Common myeloid progenitor, CD34-positive (primary cell): ENCODE measurements around the gene MAMDC2.

Experiments used
- CTCF ChIA-PET: fragments of 350-600 bp; sonication (Branson Sonifier 250); formaldehyde crosslinking; loops from one replicate; lab custom pipeline; 2021; ENCODE audit warnings: antibody characterized with exemption; lab: Charles Lee
- POLR2A ChIA-PET: fragments of 350-600 bp; sonication (Branson Sonifier 250); formaldehyde crosslinking; loops from one replicate; lab custom pipeline; 2021; ENCODE audit warnings: antibody characterized with exemption; lab: Charles Lee
- DNase-seq, 3 donors: peaks; one replicate each; pipeline versions ENCODE4 v3.0.0 to v3.0.0-alpha.2; 2013
- H3K27ac ChIP-seq, 2 experiments: 1 replicate in 1 of 2; 2 replicates in 1 of 2; pipeline ENCODE4 v1.7.0; 2013; ENCODE audit warnings: inconsistent platforms in 2 of 2, low read length in 2 of 2, mild to moderate bottlenecking in 2 of 2, low read depth in 1 of 2, moderate library complexity in 1 of 2; ENCODE audit not compliant: severe bottlenecking in 2 of 2, insufficient read depth in 1 of 2, poor library complexity in 1 of 2
- H3K27me3 ChIP-seq, 5 experiments: replicated peaks in 2 of 5; 1 replicate in 3 of 5; 2 replicates in 2 of 5; pipeline versions ENCODE4 v1.6.1 to v1.7.0; 2013; ENCODE audit warnings: low read length in 4 of 5, mild to moderate bottlenecking in 2 of 5, moderate library complexity in 2 of 5, inconsistent platforms in 1 of 5; ENCODE audit not compliant: insufficient read depth in 5 of 5, control insufficient read depth in 4 of 5
- H3K36me3 ChIP-seq, 4 experiments: 1 replicate in 2 of 4; 2 replicates in 2 of 4; pipeline versions ENCODE4 v1.6.1 to v1.7.0; 2013; ENCODE audit warnings: low read length in 3 of 4, control low read depth in 1 of 4, mild to moderate bottlenecking in 1 of 4; ENCODE audit not compliant: control insufficient read depth in 4 of 4, insufficient read depth in 4 of 4
- H3K4me1 ChIP-seq, 4 experiments: 1 replicate in 3 of 4; 2 replicates in 1 of 4; pipeline versions ENCODE4 v1.6.1 to v1.7.1; 2013; ENCODE audit warnings: low read length in 3 of 4, mild to moderate bottlenecking in 3 of 4, control low read depth in 1 of 4, inconsistent platforms in 1 of 4, moderate library complexity in 1 of 4; ENCODE audit not compliant: control insufficient read depth in 4 of 4, insufficient read depth in 4 of 4; ENCODE audit errors: control extremely low read depth in 1 of 4
- H3K4me3 ChIP-seq, 7 experiments: 1 replicate in 4 of 7; 2 replicates in 3 of 7; pipeline versions ENCODE4 v1.5.1 to v1.7.0; 2013; ENCODE audit warnings: mild to moderate bottlenecking in 7 of 7, low read length in 6 of 7, moderate library complexity in 6 of 7, inconsistent platforms in 2 of 7, low read depth in 2 of 7, control low read depth in 1 of 7; ENCODE audit not compliant: insufficient read depth in 4 of 7, control insufficient read depth in 1 of 7; ENCODE audit errors: extremely low read depth in 1 of 7
- H3K9me3 ChIP-seq, 5 experiments: 1 replicate in 4 of 5; 2 replicates in 1 of 5; pipeline versions ENCODE4 v1.6.1 to v1.7.1; 2013; ENCODE audit warnings: low read length in 4 of 5, mild to moderate bottlenecking in 2 of 5, inconsistent platforms in 1 of 5, low read depth in 1 of 5, moderate library complexity in 1 of 5; ENCODE audit not compliant: control insufficient read depth in 4 of 5, insufficient read depth in 2 of 5; ENCODE audit errors: control extremely low read depth in 1 of 5
- WGBS: methylation state at CpG from one replicate; pipeline ENCODE4 v1.1.5; 2013; ENCODE audit not compliant: insufficient coverage; 5-methylcytosine and 5-hydroxymethylcytosine counted together

The MAMDC2 gene

GRCh38 chr9:70125621-70126263 is 82.1 kb downstream of the MAMDC2 start:
- H3K36me3 ChIP-seq: peaks cover 0 to 59% (median 8%) of the 10 kb centered on the region in 4 experiments
- DNase-seq: no peak
- POLR2A ChIA-PET: no interaction called here
- WGBS: 91% methylated on average over 4 of the region's 4 CpGs
- CTCF ChIA-PET: interaction anchor here (0.9 to 6.5 kb wide), 2 partner anchors 9 to 14 kb away, joined by 4 to 41 read pairs; no protein-coding TSS in a partner anchor
- no peak overlapping the region for H3K27ac ChIP-seq
- no peaks in the 10 kb centered on the region for H3K9me3 ChIP-seq
- no peaks in the 10 kb centered on the region for H3K4me1 ChIP-seq
- H3K27me3 ChIP-seq: peaks cover 0 to 3% (median 0%) of the 10 kb centered on the region in 5 experiments
- H3K4me3 ChIP-seq: no peak overlapping the region

- Histone ChIP-seq H3K27me3 (peaks cover 0 to 3% (median 0%) of the 10 kb centered on the region in 5 experiments), H3K4me3 (no peak overlapping the region), H3K27ac (no peak overlapping the region), H3K4me1 (no peaks in the 10 kb centered on the region), H3K36me3 (peaks cover 0 to 53% (median 7%) of the 10 kb centered on the region in 4 experiments), H3K9me3 (no peaks in the 10 kb centered on the region)
- DNase-seq: no peak
- ChIA-PET CTCF (no interaction called here), POLR2A (no interaction called here)
- 100% methylated on average over 4 of the region's 6 CpGs for WGBS
Measured at GRCh38 chr9:70127036-70127435, 83.4 kb downstream of the MAMDC2 start.

GRCh38 chr9:70127540-70128416 is 84.1 kb downstream of the MAMDC2 start:
- Histone ChIP-seq H3K27ac (no peak overlapping the region), H3K27me3 (peaks cover 0 to 3% (median 0%) of the 10 kb centered on the region in 5 experiments), H3K4me3 (no peak overlapping the region), H3K36me3 (peaks cover 0 to 49% (median 7%) of the 10 kb centered on the region in 4 experiments), H3K4me1 (no peaks in the 10 kb centered on the region), H3K9me3 (no peaks in the 10 kb centered on the region)
- ChIA-PET POLR2A (no interaction called here), CTCF (interaction anchor here (2.2 kb wide), 1 partner anchor 14 kb away, joined by 6 read pairs; no protein-coding TSS in a partner anchor)
- WGBS: 90% methylated on average over 3 of the region's 7 CpGs
- no peak for DNase-seq

GRCh38 chr9:70130266-70130665 is 86.6 kb downstream of the MAMDC2 start:
- H3K4me3 ChIP-seq: no peak overlapping the region
- H3K36me3 ChIP-seq: peaks cover 0 to 56% (median 10%) of the 10 kb centered on the region in 4 experiments
- H3K9me3 ChIP-seq: no peaks in the 10 kb centered on the region
- DNase-seq: no peak
- WGBS: 86% methylated on average over 1 of the region's 2 CpGs
- no peak overlapping the region for H3K27ac ChIP-seq
- H3K4me1 ChIP-seq: no peaks in the 10 kb centered on the region
- H3K27me3 ChIP-seq: peaks cover 0 to 4% (median 0%) of the 10 kb centered on the region in 5 experiments
- CTCF ChIA-PET: interaction anchor here (1.2 to 2.2 kb wide), 2 partner anchors 11 to 17 kb away, joined by 3 to 6 read pairs; no protein-coding TSS in a partner anchor
- POLR2A ChIA-PET: no interaction called here

- ChIA-PET CTCF (interaction anchor here (0.7 to 0.9 kb wide), 2 partner anchors 9 to 10 kb away, joined by 3 read pairs; no protein-coding TSS in a partner anchor), POLR2A (no interaction called here)
- Histone ChIP-seq H3K36me3 (peaks cover 0 to 49% (median 10%) of the 10 kb centered on the region in 4 experiments), H3K27me3 (peaks cover 0 to 4% (median 0%) of the 10 kb centered on the region in 5 experiments), H3K4me1 (no peaks in the 10 kb centered on the region), H3K9me3 (no peaks in the 10 kb centered on the region), H3K4me3 (no peak overlapping the region), H3K27ac (no peak overlapping the region)
- WGBS: 89% methylated on average over 1 of the region's 1 CpG
- no peak for DNase-seq
Measured at GRCh38 chr9:70131296-70131695, 87.6 kb downstream of the MAMDC2 start.

GRCh38 chr9:70133253-70134208 is 89.9 kb downstream of the MAMDC2 start:
- WGBS: 94% methylated on average over 4 of the region's 6 CpGs
- Histone ChIP-seq H3K27me3 (peaks cover 0 to 4% (median 0%) of the 10 kb centered on the region in 5 experiments), H3K36me3 (peaks cover 0 to 31% (median 5%) of the 10 kb centered on the region in 4 experiments), H3K4me1 (no peaks in the 10 kb centered on the region), H3K4me3 (no peak overlapping the region), H3K27ac (no peak overlapping the region), H3K9me3 (no peaks in the 10 kb centered on the region)
- POLR2A ChIA-PET: interaction anchor here (0.6 kb wide), 1 partner anchor 11 kb away, joined by 3 read pairs; no protein-coding TSS in a partner anchor
- CTCF ChIA-PET: interaction anchor here (1.0 to 1.7 kb wide), 2 partner anchors 8 to 20 kb away, joined by 3 to 4 read pairs; no protein-coding TSS in a partner anchor
- no peak for DNase-seq
